H9 (cell line): ENCODE data around the gene CISD1. TPM values are rescaled to one million over a fixed set of nuclear protein-coding genes. Genes with fewer than 3 reads are reported as not detected.

ENCODE experiments used
- DNase-seq: peaks from one replicate; pipeline ENCODE4 v3.0.0-alpha.2; 2017
- H2AFZ ChIP-seq: one replicate; pipeline ENCODE4 v1.6.1; 2013; ENCODE audit warnings: mild to moderate bottlenecking, low read length, control low read depth, moderate library complexity
- H2AK5ac ChIP-seq: 2 replicates; pipeline ENCODE4 v1.6.1; 2013; ENCODE audit warnings: low read length, control low read depth, mixed read lengths; ENCODE audit not compliant: insufficient read length
- H2BK120ac ChIP-seq: one replicate; pipeline ENCODE4 v1.6.1; 2013; ENCODE audit warnings: low read depth, mild to moderate bottlenecking, low read length, control low read depth, inconsistent platforms; ENCODE audit not compliant: poor library complexity, severe bottlenecking
- H2BK12ac ChIP-seq: 2 replicates; pipeline ENCODE4 v1.6.1; 2013; ENCODE audit warnings: low read length, control low read depth, mixed read lengths, low read depth; ENCODE audit not compliant: insufficient read length
- H2BK15ac ChIP-seq: 2 replicates; pipeline ENCODE4 v1.6.1; 2013; ENCODE audit warnings: low read depth, low read length, control low read depth
- H2BK20ac ChIP-seq: one replicate; pipeline ENCODE4 v1.6.1; 2013; ENCODE audit warnings: low read depth, mild to moderate bottlenecking, low read length, control low read depth, inconsistent platforms; ENCODE audit not compliant: poor library complexity, severe bottlenecking
- H2BK5ac ChIP-seq: 2 replicates; pipeline ENCODE4 v1.6.1; 2013; ENCODE audit warnings: low read length, control low read depth, mixed read lengths; ENCODE audit not compliant: insufficient read length
- H3K14ac ChIP-seq: 2 replicates; pipeline ENCODE4 v1.6.1; 2013; ENCODE audit warnings: low read length, control low read depth; ENCODE audit not compliant: insufficient read depth
- H3K18ac ChIP-seq: 2 replicates; pipeline ENCODE4 v1.6.1; 2013; ENCODE audit warnings: low read depth, mild to moderate bottlenecking, mixed read lengths, low read length, control low read depth; ENCODE audit not compliant: insufficient read length
- H3K23ac ChIP-seq: 2 replicates; pipeline ENCODE4 v1.6.1; 2013; ENCODE audit warnings: low read length, control low read depth, mixed read lengths, low read depth; ENCODE audit not compliant: insufficient read length
- H3K23me2 ChIP-seq: 2 replicates; pipeline ENCODE4 v1.6.1; 2013; ENCODE audit warnings: low read depth, mild to moderate bottlenecking, mixed read lengths, low read length, control low read depth; ENCODE audit not compliant: insufficient read length, poor library complexity, severe bottlenecking
- H3K27ac ChIP-seq: 2 replicates; pipeline ENCODE4 v1.5.1; 2013; ENCODE audit warnings: low read length, control low read depth, mixed read lengths, low read depth; ENCODE audit not compliant: insufficient read length
- H3K27me3 ChIP-seq: 2 replicates; pipeline ENCODE4 v1.6.1; 2013; ENCODE audit warnings: low read length, control low read depth, inconsistent platforms; ENCODE audit not compliant: insufficient read depth
- H3K4ac ChIP-seq: 2 replicates; pipeline ENCODE4 v1.6.1; 2013; ENCODE audit warnings: low read depth, mild to moderate bottlenecking, control low read depth, inconsistent platforms, low read length, moderate library complexity
- H3K4me1 ChIP-seq: 2 replicates; pipeline ENCODE4 v1.6.1; 2013; ENCODE audit warnings: low read length, control low read depth, inconsistent platforms; ENCODE audit not compliant: insufficient read depth
- H3K4me2 ChIP-seq: 2 replicates; pipeline ENCODE4 v1.6.1; 2013; ENCODE audit warnings: low read length, control low read depth, mixed read lengths; ENCODE audit not compliant: insufficient read length, insufficient read depth
- H3K56ac ChIP-seq: 2 replicates; pipeline ENCODE4 v1.6.1; 2013; ENCODE audit warnings: low read depth, mild to moderate bottlenecking, mixed read lengths, low read length, control low read depth; ENCODE audit not compliant: insufficient read length
- H3K79me1 ChIP-seq: 2 replicates; pipeline ENCODE4 v1.6.1; 2013; ENCODE audit warnings: low read depth, mild to moderate bottlenecking, moderate library complexity, low read length, control low read depth, inconsistent platforms; ENCODE audit not compliant: insufficient read depth, poor library complexity, severe bottlenecking
- H3K79me2 ChIP-seq: 2 replicates; pipeline ENCODE4 v1.6.1; 2013; ENCODE audit warnings: low read length, control low read depth, inconsistent platforms; ENCODE audit not compliant: insufficient read depth
- H3K9ac ChIP-seq: 2 replicates; pipeline ENCODE4 v1.6.1; 2013; ENCODE audit warnings: low read length, control low read depth, mixed read lengths; ENCODE audit not compliant: insufficient read length; ENCODE audit errors: extremely low read depth
- H3K9me3 ChIP-seq: one replicate; pipeline ENCODE4 v1.6.1; 2013; ENCODE audit warnings: low read depth, low read length, inconsistent platforms; ENCODE audit not compliant: control insufficient read depth
- H3T11ph ChIP-seq: one replicate; pipeline ENCODE4 v1.6.1; 2013; ENCODE audit warnings: mild to moderate bottlenecking, low read length, control low read depth, inconsistent platforms
- H4K20me1 ChIP-seq: one replicate; pipeline ENCODE4 v1.6.1; 2013; ENCODE audit not compliant: control insufficient read depth, insufficient read length, insufficient read depth
- H4K5ac ChIP-seq: 2 replicates; pipeline ENCODE4 v1.6.1; 2013; ENCODE audit warnings: low read depth, mild to moderate bottlenecking, mixed read lengths, low read length, control low read depth; ENCODE audit not compliant: insufficient read length
- H4K8ac ChIP-seq: replicated peaks from 2 replicates; pipeline ENCODE4 v1.6.1; 2013; ENCODE audit warnings: low read length, control low read depth, mixed read lengths, low read depth; ENCODE audit not compliant: insufficient read length
- H4K91ac ChIP-seq: 2 replicates; pipeline ENCODE4 v1.6.1; 2013; ENCODE audit warnings: low read depth, mild to moderate bottlenecking, moderate library complexity, mixed read lengths, low read length, control low read depth; ENCODE audit not compliant: insufficient read length
- H3K27ac Mint-ChIP-seq, 3 experiments: 2 replicates in 2 of 3; 3 replicates in 1 of 3; pipeline ENCODE4 v1.8.0; 2020 to 2021; ENCODE audit warnings: mixed read lengths in 3 of 3, mild to moderate bottlenecking in 1 of 3, moderate library complexity in 1 of 3
- H3K27me3 Mint-ChIP-seq: 2 replicates; pipeline ENCODE4 v1.8.0; 2021; ENCODE audit warnings: low read depth, mild to moderate bottlenecking, moderate library complexity, mixed read lengths
- H3K36me3 Mint-ChIP-seq, 3 experiments: 2 replicates in 2 of 3; 3 replicates in 1 of 3; pipeline ENCODE4 v1.8.0; 2020 to 2021; ENCODE audit warnings: low read depth in 3 of 3, mixed read lengths in 3 of 3; ENCODE audit not compliant: insufficient read depth in 1 of 3
- H3K4me1 Mint-ChIP-seq, 2 experiments: 2 replicates each; pipeline ENCODE4 v1.8.0; 2020; ENCODE audit warnings: mixed read lengths in 2 of 2
- H3K4me3 Mint-ChIP-seq, 2 experiments: 2 replicates in 1 of 2; 3 replicates in 1 of 2; pipeline ENCODE4 v1.8.0; 2020 to 2021; ENCODE audit warnings: mild to moderate bottlenecking in 2 of 2, mixed read lengths in 2 of 2, moderate library complexity in 1 of 2
- H3K9me3 Mint-ChIP-seq, 2 experiments: 2 replicates in 1 of 2; 3 replicates in 1 of 2; pipeline ENCODE4 v1.8.0; 2020; ENCODE audit warnings: mild to moderate bottlenecking in 2 of 2, mixed read lengths in 2 of 2, moderate library complexity in 1 of 2
- WGBS: extraction: QIAGEN DNeasy Blood & Tissue Kit; methylation state at CpG from one replicate; pipeline ENCODE4 v1.1.7; 2013; ENCODE audit warnings: missing lambda C conversion rate, low lambda C conversion rate, mixed read lengths; ENCODE audit not compliant: insufficient read length; ENCODE audit errors: extremely low coverage; 5-methylcytosine and 5-hydroxymethylcytosine counted together
- total RNA-seq: library from RNA; stranded (reverse); gene quantifications from 2 replicates; pipeline ENCODE4 v1.2.1, GENCODE V29; 2021
- TF ChIP-seq, protein P1 (sequence below): fragments of 200-600 bp; sonication (generic); conservative IDR thresholded peaks from 3 replicates; pipeline ENCODE4 v1.8.0; 2021; ENCODE audit warnings: antibody characterized with exemption, mild to moderate bottlenecking

The CISD1 gene
- total RNA-seq, 1 experiment from 2014 or later, result 42.0 TPM

DNA sequence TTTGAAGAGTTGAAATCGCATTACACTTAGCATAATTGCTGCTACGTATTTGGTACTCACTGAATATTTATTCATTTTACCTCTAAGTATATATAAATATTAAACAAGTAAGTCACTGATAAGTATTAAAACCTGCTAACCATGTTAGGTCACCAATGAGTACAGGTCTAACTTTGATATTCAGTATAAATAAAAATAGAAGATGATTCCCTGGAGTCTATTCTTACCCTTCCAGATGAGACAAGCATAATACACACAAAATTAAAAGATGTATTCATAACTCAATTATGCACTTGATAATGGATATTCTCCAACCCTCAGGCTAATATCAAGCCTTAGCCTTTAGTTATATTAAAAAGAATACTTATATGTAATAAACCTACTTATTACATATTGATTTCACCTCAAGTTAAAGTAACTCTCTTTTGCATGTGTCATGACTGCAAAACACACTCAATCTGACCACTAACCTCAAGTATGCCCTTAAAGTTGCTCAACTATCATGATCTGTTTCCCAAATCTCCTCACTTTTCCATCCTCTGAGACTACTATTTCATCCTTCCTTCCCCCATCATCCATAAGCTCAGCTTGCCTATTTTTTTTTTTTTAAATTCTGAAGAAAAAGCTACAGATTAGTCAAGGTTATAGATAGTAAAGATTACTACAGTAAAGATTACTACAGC, 48.1 kb upstream of the CISD1 start:
- no peaks in the 10 kb centered on the region for H3K79me2 ChIP-seq
- no peak overlapping the region for H3K23ac ChIP-seq
- H3K79me1 ChIP-seq, result no peaks in the 10 kb centered on the region
- no peak overlapping the region for H3K56ac ChIP-seq
- H2BK12ac ChIP-seq, result no peak overlapping the region
- no peak overlapping the region for H3K14ac ChIP-seq
- no peaks in the 10 kb centered on the region for H3K27me3 ChIP-seq
- no peak overlapping the region for H2BK120ac ChIP-seq
- H3K9me3 ChIP-seq, result no peaks in the 10 kb centered on the region
- H3K27ac Mint-ChIP-seq, result no peak overlapping the region; a peak in 1 of 7 replicates
- TF ChIP-seq, protein P1, sequence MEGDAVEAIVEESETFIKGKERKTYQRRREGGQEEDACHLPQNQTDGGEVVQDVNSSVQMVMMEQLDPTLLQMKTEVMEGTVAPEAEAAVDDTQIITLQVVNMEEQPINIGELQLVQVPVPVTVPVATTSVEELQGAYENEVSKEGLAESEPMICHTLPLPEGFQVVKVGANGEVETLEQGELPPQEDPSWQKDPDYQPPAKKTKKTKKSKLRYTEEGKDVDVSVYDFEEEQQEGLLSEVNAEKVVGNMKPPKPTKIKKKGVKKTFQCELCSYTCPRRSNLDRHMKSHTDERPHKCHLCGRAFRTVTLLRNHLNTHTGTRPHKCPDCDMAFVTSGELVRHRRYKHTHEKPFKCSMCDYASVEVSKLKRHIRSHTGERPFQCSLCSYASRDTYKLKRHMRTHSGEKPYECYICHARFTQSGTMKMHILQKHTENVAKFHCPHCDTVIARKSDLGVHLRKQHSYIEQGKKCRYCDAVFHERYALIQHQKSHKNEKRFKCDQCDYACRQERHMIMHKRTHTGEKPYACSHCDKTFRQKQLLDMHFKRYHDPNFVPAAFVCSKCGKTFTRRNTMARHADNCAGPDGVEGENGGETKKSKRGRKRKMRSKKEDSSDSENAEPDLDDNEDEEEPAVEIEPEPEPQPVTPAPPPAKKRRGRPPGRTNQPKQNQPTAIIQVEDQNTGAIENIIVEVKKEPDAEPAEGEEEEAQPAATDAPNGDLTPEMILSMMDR, result no peak
- no peak for DNase-seq
- H3K4me1 Mint-ChIP-seq, result no peaks in the 10 kb centered on the region
- H2BK15ac ChIP-seq, result no peak overlapping the region
- H3K27me3 Mint-ChIP-seq, result no peaks in the 10 kb centered on the region
- no peak overlapping the region for H2BK5ac ChIP-seq
- H2BK20ac ChIP-seq, result no peak overlapping the region
- H3K18ac ChIP-seq, result no peak overlapping the region
- no peaks in the 10 kb centered on the region for H4K20me1 ChIP-seq
- H3K9ac ChIP-seq, result no peak overlapping the region
- no peak overlapping the region for H3K27ac ChIP-seq
- H3K23me2 ChIP-seq, result no peaks in the 10 kb centered on the region
- H4K8ac ChIP-seq, result no peak overlapping the region
- WGBS, result no CpG with 5 or more reads among the region's 2 CpGs
- no peak overlapping the region for H3K4me3 Mint-ChIP-seq
- no peaks in the 10 kb centered on the region for H3K4me1 ChIP-seq
- no peak overlapping the region for H2AK5ac ChIP-seq
- no peak overlapping the region for H4K91ac ChIP-seq
- no peaks in the 10 kb centered on the region for H3K36me3 Mint-ChIP-seq
- H3T11ph ChIP-seq, result no peak overlapping the region
- no peak overlapping the region for H3K4ac ChIP-seq
- no peak overlapping the region for H3K4me2 ChIP-seq
- H3K9me3 Mint-ChIP-seq, result no peaks in the 10 kb centered on the region
- no peak overlapping the region for H4K5ac ChIP-seq
- H2AFZ ChIP-seq, result no peak overlapping the region
